HG02678 (cell line): Measurements from ENCODE around the gene PSME1.

ENCODE experiments used
- ATAC-seq: cut with Tn5 transposase; IDR thresholded peaks from one replicate; pipeline ENCODE4 v1.9.1; 2021; ENCODE audit warnings: mild to moderate bottlenecking, moderate library complexity; ENCODE audit not compliant: unreplicated experiment

The PSME1 gene

DNA sequence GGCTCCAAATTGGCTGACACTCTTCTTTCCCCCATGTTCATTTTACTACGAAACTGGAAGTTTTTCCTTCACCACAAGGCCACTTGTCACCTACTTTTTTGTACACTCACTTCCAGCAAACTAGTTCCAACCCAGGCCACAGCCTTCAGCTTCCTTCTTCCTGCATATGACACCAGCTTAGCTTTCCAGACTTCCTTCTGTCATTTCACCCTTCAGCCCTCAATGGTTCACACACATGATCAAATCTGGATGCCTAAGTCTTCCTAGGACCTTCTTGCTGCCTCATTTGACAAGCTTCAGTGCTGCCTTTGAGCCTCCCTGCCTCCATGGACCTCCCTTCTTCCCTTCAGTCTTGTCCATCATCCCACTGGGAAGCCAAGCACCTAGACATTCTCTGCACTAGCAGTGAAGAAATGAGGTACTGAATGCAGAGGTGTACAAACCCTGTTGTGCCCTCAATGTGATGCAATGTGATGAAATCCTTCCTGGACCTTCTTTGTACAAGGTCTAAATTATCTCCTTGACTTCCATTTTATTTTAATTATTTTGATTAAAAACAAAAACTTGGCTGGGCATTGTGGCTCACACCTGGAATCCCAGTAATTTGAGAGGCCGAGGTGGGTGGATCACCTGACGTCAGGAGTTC, 31.6 kb downstream of the PSME1 start:
- ATAC-seq: no peak

DNA sequence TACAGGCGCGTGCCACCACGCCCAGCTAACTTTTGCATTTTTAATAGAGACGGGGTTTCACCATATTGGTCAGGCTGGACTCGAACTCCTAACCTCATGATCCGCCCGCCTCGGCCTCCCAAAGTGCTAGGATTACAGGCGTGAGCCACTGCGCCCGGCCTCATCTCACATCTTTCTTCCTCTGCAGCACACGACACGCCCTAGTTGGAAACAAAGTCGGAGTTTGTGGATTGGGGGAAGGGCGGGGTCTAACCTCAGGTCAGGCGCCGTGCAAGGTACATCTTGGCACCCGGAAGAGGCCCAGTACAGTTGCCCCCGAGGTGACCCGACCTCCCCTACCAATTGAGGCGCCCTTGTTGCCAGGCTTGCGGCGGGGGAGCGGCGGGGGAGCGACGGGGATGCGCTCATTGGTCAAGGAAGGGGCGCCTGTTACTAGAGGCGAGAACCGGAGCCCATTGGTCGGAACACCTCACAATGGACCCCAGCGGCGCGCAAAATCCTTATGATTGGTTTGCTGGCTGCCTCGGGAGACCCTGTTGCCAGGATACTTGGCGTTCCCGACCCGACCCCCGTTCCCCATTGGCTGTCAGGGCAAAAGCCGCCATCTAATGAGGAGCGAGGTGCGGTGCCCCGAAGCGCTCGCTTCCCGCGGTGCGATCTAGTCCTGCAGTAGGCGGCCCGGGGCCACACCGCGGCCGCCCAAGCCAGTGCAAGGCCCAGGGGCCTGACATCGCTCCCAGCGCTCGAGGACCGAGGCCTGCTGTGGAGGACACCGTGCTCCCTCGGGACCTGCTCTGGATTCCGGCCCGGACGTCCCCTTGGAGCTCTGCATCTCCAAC, 35.6 kb downstream of the PSME1 start, which contains the start of gene REC8:
REC8 (plus strand) TSS at position 659 of the 839 bp plus-strand sequence. CDS start 473 bp downstream, outside the sequence.
- ATAC-seq: peak; percentile 84

DNA sequence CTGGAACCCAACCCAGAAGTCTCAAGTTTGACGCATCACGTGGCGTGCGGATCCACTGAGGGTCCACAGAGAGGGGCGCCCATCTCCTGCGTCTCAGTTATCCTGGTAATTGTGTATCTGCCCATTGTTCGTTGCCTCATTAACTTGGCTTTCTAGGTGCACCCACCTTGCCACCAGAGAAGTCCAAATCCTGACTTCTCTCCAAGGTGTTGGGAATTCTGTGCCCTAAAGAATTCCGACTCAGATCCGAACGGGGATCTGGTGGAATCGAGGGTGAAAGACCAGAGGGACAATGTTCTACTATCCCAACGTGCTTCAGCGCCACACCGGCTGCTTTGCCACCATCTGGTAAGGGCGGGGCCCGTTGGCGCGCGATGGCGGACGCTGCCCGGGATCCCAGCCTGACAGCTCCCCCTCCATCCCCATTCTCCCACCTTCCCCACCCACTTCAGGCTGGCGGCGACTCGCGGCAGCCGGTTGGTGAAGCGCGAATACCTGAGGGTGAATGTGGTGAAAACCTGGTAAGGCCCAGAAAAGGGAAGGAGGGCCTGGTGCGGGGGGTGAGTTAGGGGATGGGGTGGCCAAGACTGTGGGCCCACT, 36.4 kb downstream of the PSME1 start:
- no peak for ATAC-seq

DNA sequence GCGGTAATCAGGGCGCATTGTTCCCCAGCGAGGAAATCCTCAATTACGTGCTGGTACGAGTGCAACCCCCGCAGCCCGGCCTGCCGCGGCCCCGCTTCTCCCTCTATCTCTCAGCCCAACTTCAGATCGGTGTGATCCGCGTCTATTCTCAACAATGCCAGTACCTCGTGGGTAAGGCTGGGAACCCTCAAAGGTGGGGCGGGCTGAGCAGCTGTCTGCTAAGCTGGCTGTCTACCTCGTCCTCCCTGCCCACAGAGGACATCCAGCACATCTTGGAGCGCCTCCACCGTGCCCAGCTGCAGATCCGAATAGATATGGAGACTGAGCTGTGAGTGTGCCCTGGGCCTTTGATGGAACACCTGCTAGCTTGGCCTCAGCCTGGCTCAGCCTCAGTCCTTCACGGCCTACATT, 36.9 kb downstream of the PSME1 start:
- ATAC-seq: no peak

DNA sequence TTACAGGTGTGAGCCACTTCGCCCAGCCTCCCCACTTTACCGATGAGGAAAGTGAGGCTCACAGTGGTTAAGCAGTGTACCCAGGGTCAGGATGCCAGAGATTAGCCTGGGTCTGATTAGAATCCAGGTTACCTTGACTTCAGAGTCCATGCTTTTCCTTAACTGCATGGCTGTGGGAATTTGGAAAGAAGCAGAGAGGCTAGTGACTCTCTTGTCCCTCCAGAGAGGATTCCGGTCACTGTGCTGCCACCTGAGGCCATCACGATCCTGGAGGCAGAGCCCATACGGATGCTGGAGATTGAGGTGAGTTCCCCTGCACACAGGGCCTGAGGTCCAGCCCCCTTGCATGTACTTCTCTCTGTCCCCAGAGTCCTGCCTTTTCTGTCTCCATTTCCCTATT, 40.6 kb downstream of the PSME1 start:
- ATAC-seq: no peak

DNA sequence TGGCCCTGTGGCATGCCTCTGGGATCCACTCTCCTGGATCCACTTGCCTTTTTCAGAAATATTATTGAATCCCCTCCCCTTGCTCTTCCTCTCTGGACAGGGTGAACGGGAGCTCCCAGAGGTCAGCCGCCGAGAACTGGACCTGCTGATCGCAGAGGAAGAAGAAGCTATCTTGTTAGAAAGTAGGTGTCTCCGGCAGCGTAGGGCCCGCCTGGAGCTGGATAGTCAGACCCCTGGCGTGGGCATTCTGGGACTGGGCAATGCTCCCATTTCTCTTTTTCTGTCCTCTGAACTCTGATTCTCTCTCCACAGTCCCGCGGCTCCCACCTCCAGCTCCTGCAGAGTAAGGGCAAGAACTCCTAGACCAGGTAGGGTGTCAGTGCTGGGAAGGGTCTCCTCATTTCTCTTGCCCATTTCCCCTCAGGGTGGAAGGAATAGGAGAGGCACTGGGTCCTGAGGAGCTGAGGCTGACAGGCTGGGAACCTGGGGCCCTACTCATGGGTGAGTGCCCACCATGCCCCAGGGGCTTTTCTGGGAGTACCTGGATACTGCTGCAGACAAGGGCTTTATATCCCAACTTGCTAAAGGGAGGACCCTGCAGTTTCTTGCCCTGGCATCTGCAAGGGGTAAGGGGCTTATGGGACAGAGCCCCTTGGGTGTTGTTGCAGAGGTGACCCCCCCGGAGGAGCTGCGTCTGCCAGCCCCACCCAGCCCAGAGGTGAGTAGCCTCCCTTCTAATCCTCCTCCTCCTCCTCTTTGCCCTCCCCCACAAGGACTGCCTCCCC, 41.2 kb downstream of the PSME1 start:
- no peak for ATAC-seq

DNA sequence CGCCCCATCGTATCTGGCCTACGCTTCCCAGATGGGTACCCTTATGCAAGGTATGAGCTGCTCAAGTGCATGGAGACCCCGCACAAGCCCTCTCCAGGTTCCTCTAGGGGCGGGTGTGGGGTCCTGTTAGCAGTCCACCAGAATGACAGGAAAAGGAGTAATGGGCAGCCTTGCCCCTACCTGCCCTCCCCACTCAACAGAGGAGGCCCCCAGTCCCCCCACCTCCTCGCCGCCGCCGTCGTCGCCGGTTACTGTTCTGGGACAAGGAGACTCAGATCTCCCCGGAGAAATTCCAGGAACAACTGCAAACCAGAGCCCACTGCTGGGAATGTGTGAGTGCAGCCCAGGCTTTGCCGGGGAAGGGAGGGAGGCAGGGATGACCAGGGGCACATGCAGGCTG, 41.9 kb downstream of the PSME1 start:
- ATAC-seq: no peak

DNA sequence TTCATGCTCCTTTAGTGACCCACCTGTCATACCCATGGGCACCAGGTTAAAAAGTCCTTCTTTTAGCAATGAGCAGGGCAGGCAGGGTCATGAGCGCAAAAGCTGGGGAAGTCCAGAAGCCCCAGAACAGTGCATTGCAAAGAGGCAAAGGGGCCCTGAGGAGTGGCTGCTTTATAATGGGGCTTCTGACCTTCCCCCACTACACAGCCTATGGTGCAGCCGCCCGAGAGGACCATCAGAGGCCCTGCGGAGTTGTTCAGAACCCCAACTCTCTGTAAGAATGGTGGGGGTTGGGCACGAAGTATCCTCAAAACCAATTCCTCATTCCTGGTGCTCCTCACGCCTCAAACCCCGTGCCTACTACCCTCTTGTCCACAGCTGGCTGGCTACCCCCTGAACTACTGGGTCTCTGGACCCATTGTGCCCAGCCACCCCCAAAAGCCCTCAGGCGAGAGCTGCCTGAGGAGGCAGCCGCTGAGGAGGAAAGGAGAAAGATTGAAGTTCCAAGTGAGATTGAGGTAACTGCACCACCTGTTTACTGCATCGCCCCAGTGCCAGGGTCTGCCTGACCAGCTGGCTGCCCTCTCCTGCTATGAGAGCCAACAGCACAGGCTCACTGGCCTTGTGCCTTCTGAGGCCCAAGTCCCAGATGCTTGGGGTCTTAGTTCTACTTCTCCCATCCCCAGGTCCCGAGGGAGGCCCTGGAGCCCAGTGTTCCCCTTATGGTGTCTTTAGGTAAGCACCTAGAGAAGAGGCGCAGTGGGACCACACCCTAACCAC, 42.6 kb downstream of the PSME1 start:
- ATAC-seq: no peak

DNA sequence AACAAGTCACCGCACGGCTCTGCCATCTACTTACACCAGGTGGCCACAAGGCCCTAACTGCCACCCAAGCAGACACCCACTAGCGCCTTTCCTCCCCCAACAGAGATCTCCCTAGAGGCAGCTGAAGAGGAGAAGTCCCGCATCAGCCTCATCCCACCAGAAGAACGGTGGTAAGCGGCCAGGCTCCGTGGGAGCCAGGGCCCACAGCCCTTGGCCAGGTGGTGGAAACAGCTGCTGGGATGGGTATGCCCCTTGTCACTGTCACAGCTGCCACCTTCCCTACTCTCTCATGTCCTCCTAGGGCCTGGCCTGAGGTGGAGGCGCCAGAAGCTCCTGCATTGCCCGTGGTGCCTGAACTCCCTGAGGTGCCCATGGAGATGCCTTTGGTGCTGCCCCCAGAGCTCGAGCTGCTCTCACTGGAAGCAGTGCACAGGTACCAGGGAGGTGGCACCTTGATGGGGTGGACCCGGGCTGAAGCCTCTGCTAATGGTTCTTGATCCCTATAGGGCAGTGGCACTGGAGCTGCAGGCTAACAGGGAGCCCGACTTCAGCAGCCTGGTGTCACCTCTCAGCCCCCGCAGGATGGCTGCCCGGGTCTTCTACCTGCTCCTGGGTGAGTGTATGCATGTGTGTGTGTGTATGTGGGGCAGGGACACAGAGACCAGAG, 43.4 kb downstream of the PSME1 start:
- no peak for ATAC-seq

DNA sequence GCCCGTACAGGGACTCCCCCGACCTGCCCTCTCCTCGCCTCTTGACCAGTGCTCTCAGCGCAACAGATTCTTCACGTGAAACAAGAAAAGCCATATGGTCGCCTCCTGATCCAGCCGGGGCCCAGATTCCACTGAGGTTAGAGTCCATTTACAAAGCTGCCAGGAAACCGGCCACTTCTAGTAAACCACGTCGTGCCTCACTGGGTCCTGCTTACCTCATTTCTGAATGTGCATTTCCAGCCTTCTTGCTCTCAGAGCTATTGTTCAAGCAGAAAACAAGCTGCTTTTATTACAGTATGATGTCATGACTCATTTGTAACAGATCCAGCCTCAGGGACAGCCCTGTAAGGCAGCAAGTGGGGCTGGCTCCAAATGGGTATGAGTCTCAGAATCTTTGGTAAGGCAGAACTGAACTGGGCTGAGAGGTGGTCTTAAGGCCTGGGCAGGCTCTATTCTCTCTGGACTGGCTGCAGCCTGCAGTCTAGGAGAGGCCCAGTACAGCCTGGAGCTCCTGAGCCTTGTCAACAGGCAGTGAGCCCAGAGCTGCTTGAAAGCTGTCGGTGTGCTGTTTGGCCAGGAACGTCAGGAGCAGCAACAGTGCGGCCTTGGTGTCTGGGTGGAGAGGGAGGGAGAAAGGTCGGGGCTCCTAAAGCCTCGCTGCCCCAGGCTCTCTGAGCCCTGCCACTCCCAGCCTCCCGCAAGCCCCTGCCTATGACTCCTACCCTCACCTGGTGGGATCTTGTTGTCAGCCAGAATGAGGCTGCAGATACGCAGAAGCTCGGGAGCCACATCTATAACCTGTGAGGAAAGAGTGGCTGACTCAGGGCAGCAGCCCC, 44.2 kb downstream of the PSME1 start:
- ATAC-seq: no peak

DNA sequence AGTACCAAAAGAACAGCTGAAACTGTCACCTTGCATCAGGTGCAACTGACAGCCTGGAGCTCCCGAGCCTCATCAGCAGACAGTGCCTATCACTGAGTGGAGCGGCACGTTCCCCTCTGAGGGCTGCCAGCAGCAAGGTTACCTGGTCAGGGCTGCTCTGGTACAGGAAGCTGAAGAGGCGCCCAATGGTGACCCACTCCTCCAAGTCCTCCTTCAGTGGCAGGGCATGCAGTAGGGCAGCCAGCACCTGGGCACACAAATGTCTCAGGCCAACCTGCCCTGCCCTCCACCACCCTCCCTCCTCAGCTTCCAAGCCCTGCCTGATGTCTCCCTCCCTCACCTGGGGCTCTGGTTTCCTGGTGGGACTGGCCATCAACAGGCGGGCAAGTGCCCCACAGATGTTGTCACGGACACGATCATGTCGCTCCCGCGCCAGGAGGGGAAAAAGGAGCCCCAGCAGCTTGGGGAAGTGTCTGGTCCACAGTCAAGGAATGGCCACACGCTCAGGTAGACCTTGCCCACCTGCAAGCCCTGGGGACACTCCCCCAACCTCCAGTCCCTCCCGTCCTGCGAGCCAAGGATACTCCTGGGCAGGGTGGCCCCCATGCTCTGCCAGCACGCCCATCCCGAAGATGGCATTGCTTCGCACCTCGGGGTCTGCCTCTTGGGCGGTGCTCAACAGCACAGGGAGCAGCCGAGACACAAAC, 45.5 kb downstream of the PSME1 start:
- ATAC-seq: no peak

DNA sequence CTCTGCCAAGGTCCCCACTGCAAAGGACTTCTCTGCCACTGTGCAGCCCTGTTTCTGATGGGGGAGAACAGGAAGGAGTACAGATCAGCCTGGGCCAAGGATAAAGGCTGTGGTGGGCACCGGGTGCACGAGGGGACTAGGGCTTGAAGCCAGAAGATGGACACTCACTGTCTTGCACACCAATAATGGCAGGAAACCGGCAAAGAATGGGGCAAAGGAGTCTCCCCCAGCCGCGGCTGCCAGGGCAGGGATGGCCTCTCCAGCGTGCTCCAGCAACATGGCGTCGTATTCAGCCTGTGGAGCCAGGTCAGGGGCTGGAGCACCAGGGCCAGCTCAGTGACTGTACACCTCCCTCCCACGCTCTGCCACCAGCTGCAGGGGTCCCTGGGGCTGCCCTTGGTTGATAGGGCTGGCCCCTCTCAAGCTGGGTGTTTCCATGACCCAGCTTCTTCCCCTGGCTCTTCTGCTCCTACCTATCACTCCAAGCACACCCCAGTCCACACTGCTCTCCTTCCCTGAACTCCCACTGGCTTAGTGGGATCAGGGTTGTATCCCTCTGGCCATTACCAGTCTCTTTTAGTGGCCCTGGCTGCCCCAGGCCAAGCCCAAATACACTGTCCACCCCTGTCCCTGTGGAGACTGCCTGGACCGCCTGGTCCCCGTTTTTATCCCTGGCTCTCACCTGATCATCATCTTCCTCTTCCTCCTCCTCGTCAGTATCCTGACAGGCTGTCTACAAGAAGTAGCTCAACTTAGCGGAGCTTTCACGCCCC, 46.3 kb downstream of the PSME1 start:
- no peak for ATAC-seq

DNA sequence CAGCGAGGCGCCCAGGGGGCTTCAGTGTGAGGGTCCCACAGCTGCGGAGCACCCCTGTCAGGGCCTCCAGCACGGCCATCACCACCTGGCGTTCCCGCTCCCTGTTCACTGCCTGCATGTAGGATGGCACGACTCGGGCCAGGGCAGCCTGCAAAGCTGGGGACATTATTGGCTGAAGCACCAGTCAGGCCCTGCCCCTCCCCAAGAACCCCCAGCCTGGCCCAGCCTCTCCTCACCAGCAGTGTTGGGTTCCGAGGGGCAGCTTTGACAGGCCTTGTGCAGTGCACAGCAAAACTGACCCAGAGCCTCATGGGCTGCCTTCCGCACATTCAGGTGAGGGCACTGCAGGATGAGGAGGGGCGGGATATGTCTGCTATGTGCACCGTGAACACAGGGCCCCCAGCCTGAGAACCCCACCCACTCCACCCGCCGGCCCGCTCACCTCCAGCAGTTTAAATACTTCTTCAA, 47.1 kb downstream of the PSME1 start:
- ATAC-seq: no peak

DNA sequence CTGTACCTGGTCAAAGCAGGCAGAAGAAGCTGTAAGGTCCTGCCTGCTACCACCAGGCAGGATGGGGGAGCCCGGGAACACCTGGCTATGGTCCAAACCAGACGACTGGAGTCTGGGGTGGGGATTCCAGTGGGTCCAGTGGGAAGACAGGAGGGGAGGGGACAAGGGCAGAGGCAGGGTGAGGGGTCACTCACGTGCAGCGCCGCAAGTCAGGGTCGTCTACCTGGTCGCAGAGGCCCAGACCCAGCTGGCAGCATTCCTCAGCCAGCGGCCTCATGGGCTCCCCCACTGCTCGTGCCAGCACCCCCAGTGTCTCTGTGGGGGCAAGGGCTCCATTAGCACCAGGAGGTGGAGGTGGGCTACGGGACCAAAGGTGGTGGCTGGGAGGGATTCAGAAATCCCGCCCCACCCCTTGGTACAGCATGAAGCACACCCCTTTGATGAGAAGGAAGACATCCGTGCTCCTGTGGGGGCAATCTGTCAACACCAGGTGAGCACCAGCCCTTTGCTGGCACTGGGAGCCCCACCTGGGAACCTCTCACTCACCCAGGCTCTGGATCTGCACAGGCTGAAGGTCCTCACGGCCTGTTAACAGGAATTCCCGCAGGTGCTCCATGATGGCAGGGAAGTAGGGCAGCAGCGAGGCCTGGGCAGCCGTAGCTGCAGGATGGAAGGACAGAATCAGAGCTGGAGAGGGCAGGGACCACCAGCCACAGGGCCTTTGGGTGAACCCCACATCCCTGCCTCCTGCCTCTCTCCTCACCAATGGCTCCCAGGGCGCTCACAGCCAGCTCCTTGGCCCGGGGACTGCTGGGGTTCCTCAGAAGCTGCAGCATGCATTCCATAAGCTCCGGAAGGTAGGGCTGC, 48.3 kb downstream of the PSME1 start:
- ATAC-seq: no peak

DNA sequence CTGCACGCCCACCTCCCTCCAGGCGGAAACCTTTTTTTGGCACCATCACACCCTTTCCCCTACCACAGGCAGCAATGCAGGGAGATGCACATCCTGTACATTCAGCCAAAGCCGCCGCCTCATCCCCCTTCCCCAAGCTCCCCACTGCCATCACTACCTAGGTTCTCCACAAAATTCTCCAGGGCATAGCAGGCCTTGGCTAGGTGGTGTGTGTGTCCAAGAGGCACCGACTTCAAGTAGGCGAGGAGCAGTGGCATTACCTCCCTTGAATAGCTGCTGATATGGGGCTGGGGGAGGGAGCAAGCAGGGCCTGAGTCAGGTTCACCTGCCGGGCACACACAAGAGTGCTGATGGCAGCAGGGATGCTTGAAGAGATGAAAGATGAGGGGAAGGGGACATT, 49.0 kb downstream of the PSME1 start:
- ATAC-seq: no peak

DNA sequence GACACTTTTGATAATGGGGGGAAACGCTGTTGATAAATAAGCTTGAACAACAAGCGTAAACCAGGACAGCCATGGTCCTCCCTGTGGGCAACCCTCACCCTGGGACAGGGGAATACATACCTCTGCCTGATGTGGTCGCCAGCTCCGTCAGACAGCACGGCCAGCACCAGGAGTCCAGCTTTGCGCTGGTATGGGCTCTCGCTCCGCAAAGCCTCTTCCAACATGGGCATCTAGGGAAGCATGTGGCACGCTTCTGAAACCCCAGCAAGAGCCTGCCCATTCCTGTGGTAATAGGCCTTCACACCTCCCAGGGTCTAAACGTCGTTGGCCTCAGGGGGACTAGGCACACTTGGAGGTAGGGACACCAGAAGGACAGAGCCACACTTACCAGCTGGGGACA, 49.7 kb downstream of the PSME1 start:
- ATAC-seq: no peak
